Stimulated activated memory B cell treated with anti-CD40 and anti-IgM and Interleukin-4, amounts not matched to agents 10 μg/mL and 1 μg/mL and 100 μg/mL, for 72 hours (primary cell): Measurements from ENCODE around the gene SQOR.

ENCODE experiments used
- ATAC-seq: fragments of 150-1000 bp; cut with Tn5 transposase; 2 replicates; pipeline ENCODE4 v1.10.0; 2021
- H3K27ac Mint-ChIP-seq: one replicate; pipeline ENCODE4 v1.8.0; 2022; ENCODE audit warnings: mild to moderate bottlenecking, mixed read lengths
- H3K27me3 Mint-ChIP-seq: one replicate; pipeline ENCODE4 v1.8.0; 2022; ENCODE audit warnings: mixed read lengths
- H3K36me3 Mint-ChIP-seq: one replicate; pipeline ENCODE4 v1.8.0; 2022; ENCODE audit warnings: mixed read lengths
- H3K4me1 Mint-ChIP-seq: one replicate; pipeline ENCODE4 v1.8.0; 2022; ENCODE audit warnings: mixed read lengths
- H3K4me3 Mint-ChIP-seq: one replicate; pipeline ENCODE4 v1.8.0; 2022; ENCODE audit warnings: mild to moderate bottlenecking, moderate library complexity, mixed read lengths
- H3K9me3 Mint-ChIP-seq: one replicate; pipeline ENCODE4 v1.8.0; 2022; ENCODE audit warnings: mixed read lengths

The SQOR gene

GRCh38 chr15:45611305-45611704 is 23.5 kb upstream of the SQOR start:
- no peak overlapping the region for H3K4me3 Mint-ChIP-seq
- no peak for ATAC-seq
- no peaks in the 10 kb centered on the region for H3K9me3 Mint-ChIP-seq
- H3K36me3 Mint-ChIP-seq: peaks cover 20% of the 10 kb centered on the region
- no peaks in the 10 kb centered on the region for H3K27me3 Mint-ChIP-seq
- H3K4me1 Mint-ChIP-seq: peaks cover 18% of the 10 kb centered on the region
- peak overlapping the region; percentile 53 for H3K27ac Mint-ChIP-seq

GRCh38 chr15:45612790-45613415 is 21.9 kb upstream of the SQOR start:
- H3K36me3 Mint-ChIP-seq: peaks cover 6% of the 10 kb centered on the region
- H3K4me3 Mint-ChIP-seq: no peak overlapping the region
- H3K4me1 Mint-ChIP-seq: peaks cover 5% of the 10 kb centered on the region
- H3K27me3 Mint-ChIP-seq: no peaks in the 10 kb centered on the region
- H3K27ac Mint-ChIP-seq: no peak overlapping the region
- no peak for ATAC-seq
- no peaks in the 10 kb centered on the region for H3K9me3 Mint-ChIP-seq

GRCh38 chr15:45616901-45617323 is 17.9 kb upstream of the SQOR start:
- Mint-ChIP-seq H3K27me3 (no peaks in the 10 kb centered on the region), H3K4me3 (no peak overlapping the region), H3K4me1 (peaks cover 10% of the 10 kb centered on the region), H3K9me3 (no peaks in the 10 kb centered on the region), H3K36me3 (no peaks in the 10 kb centered on the region), H3K27ac (no peak overlapping the region)
- ATAC-seq: no peak

GRCh38 chr15:45618813-45619212 is 16.0 kb upstream of the SQOR start:
- Mint-ChIP-seq H3K27me3 (no peaks in the 10 kb centered on the region), H3K27ac (no peak overlapping the region)
- no peak for ATAC-seq

GRCh38 chr15:45628136-45628535 is 6.7 kb upstream of the SQOR start:
- Mint-ChIP-seq H3K4me3 (no peak overlapping the region), H3K27ac (no peak overlapping the region), H3K4me1 (peaks cover 12% of the 10 kb centered on the region), H3K9me3 (peaks cover 15% of the 10 kb centered on the region), H3K27me3 (peaks cover 8% of the 10 kb centered on the region), H3K36me3 (peaks cover 11% of the 10 kb centered on the region)
- no peak for ATAC-seq

More at GRCh38 chr15:45618813-45619212, 16.0 kb upstream of the SQOR start:
- peaks cover 10% of the 10 kb centered on the region for H3K4me1 Mint-ChIP-seq
- no peaks in the 10 kb centered on the region for H3K36me3 Mint-ChIP-seq
- H3K4me3 Mint-ChIP-seq: no peak overlapping the region
- H3K9me3 Mint-ChIP-seq: peaks cover 3% of the 10 kb centered on the region

- Mint-ChIP-seq H3K9me3 (peaks cover 12% of the 10 kb centered on the region), H3K4me1 (peaks cover 21% of the 10 kb centered on the region), H3K27me3 (peaks cover 8% of the 10 kb centered on the region), H3K4me3 (no peak overlapping the region), H3K36me3 (peaks cover 11% of the 10 kb centered on the region), H3K27ac (no peak overlapping the region)
- ATAC-seq: no peak
Observed at GRCh38 chr15:45630917-45631691, 3.7 kb upstream of the SQOR start.

GRCh38 chr15:45631776-45632175 is 3.1 kb upstream of the SQOR start:
- ATAC-seq: no peak
- H3K27ac Mint-ChIP-seq: no peak overlapping the region
- H3K9me3 Mint-ChIP-seq: peaks cover 9% of the 10 kb centered on the region
- no peak overlapping the region for H3K4me3 Mint-ChIP-seq
- H3K36me3 Mint-ChIP-seq: peaks cover 7% of the 10 kb centered on the region
- H3K27me3 Mint-ChIP-seq: peaks cover 8% of the 10 kb centered on the region
- H3K4me1 Mint-ChIP-seq: peaks cover 21% of the 10 kb centered on the region

GRCh38 chr15:45635191-45635638 is 386 bp downstream of the SQOR start:
- peaks cover 9% of the 10 kb centered on the region for H3K36me3 Mint-ChIP-seq
- H3K27me3 Mint-ChIP-seq: no peaks in the 10 kb centered on the region
- H3K4me1 Mint-ChIP-seq: peaks cover 39% of the 10 kb centered on the region
- H3K27ac Mint-ChIP-seq: peak overlapping the region; percentile 89
- no peaks in the 10 kb centered on the region for H3K9me3 Mint-ChIP-seq
- H3K4me3 Mint-ChIP-seq: peak overlapping the region; percentile 96
- ATAC-seq: peak; percentile 82

- Mint-ChIP-seq H3K27ac (peak overlapping the region; percentile 89), H3K27me3 (no peaks in the 10 kb centered on the region), H3K36me3 (peaks cover 9% of the 10 kb centered on the region), H3K4me3 (peak overlapping the region; percentile 96), H3K4me1 (peaks cover 39% of the 10 kb centered on the region), H3K9me3 (no peaks in the 10 kb centered on the region)
- ATAC-seq: no peak
Observed at GRCh38 chr15:45635763-45636292, 999 bp downstream of the SQOR start.

GRCh38 chr15:45637141-45637540 is 2.3 kb downstream of the SQOR start:
- ATAC-seq: no peak

GRCh38 chr15:45637552-45638033 is 2.8 kb downstream of the SQOR start:
- Mint-ChIP-seq H3K27me3 (no peaks in the 10 kb centered on the region), H3K9me3 (no peaks in the 10 kb centered on the region), H3K27ac (peak overlapping the region; percentile 86), H3K36me3 (peaks cover 18% of the 10 kb centered on the region), H3K4me3 (peak overlapping the region; percentile 53), H3K4me1 (peaks cover 39% of the 10 kb centered on the region)
- peak; percentile 61 for ATAC-seq

More at GRCh38 chr15:45637141-45637540, 2.3 kb downstream of the SQOR start:
- Mint-ChIP-seq H3K27me3 (no peaks in the 10 kb centered on the region), H3K4me1 (peaks cover 35% of the 10 kb centered on the region), H3K27ac (peak overlapping the region; percentile 86), H3K36me3 (peaks cover 15% of the 10 kb centered on the region), H3K4me3 (peak overlapping the region; percentile 53), H3K9me3 (no peaks in the 10 kb centered on the region)

GRCh38 chr15:45640616-45641015 is 5.8 kb downstream of the SQOR start:
- no peak overlapping the region for H3K4me3 Mint-ChIP-seq
- no peak for ATAC-seq
- no peaks in the 10 kb centered on the region for H3K9me3 Mint-ChIP-seq
- peaks cover 21% of the 10 kb centered on the region for H3K36me3 Mint-ChIP-seq
- peaks cover 54% of the 10 kb centered on the region for H3K4me1 Mint-ChIP-seq
- H3K27ac Mint-ChIP-seq: no peak overlapping the region
- no peaks in the 10 kb centered on the region for H3K27me3 Mint-ChIP-seq

- H3K9me3 Mint-ChIP-seq: no peaks in the 10 kb centered on the region
- no peaks in the 10 kb centered on the region for H3K27me3 Mint-ChIP-seq
- H3K27ac Mint-ChIP-seq: no peak overlapping the region
- H3K36me3 Mint-ChIP-seq: peaks cover 21% of the 10 kb centered on the region
- no peak for ATAC-seq
- no peak overlapping the region for H3K4me3 Mint-ChIP-seq
- peaks cover 52% of the 10 kb centered on the region for H3K4me1 Mint-ChIP-seq
Observed at GRCh38 chr15:45641374-45641781, 6.5 kb downstream of the SQOR start.

GRCh38 chr15:45641999-45642932 is 7.4 kb downstream of the SQOR start:
- no peaks in the 10 kb centered on the region for H3K9me3 Mint-ChIP-seq
- no peaks in the 10 kb centered on the region for H3K27me3 Mint-ChIP-seq
- H3K4me3 Mint-ChIP-seq: no peak overlapping the region
- peaks cover 21% of the 10 kb centered on the region for H3K36me3 Mint-ChIP-seq
- H3K4me1 Mint-ChIP-seq: peaks cover 47% of the 10 kb centered on the region
- no peak for ATAC-seq
- H3K27ac Mint-ChIP-seq: peak overlapping the region; percentile 4

GRCh38 chr15:45644437-45644836 is 9.6 kb downstream of the SQOR start:
- Mint-ChIP-seq H3K27ac (peak overlapping the region; percentile 18), H3K4me3 (no peak overlapping the region), H3K36me3 (peaks cover 17% of the 10 kb centered on the region), H3K9me3 (no peaks in the 10 kb centered on the region), H3K27me3 (no peaks in the 10 kb centered on the region), H3K4me1 (peaks cover 44% of the 10 kb centered on the region)
- no peak for ATAC-seq
